Frontal cortex (tissue), 4 donors: ENCODE data around the gene HERC4. TPM values are rescaled to one million over a fixed set of nuclear protein-coding genes. Genes with fewer than 3 reads are reported as not detected.
"Not testable (repeated sequence)": the region's sequence is repeated elsewhere in the genome, so short reads cannot be mapped to it uniquely, and the experiment has no call there.

ENCODE experiments used
- DNase-seq, 2 donors: peaks; one replicate each; pipeline ENCODE4 v3.0.0; 2012; ENCODE audit warnings: low spot score in 2 of 2
- FAIRE-seq: peaks from 2 replicates; lab custom pipeline; 2012; peaks lifted over from hg19 to GRCh38; lab: Jason Lieb, UNC
- small RNA-seq: library from RNA; depleted of rRNA; stranded (forward); fragments of <200 nt; gene quantifications from one replicate; pipeline ENCODE3, GENCODE V24; 2014
- total RNA-seq: library from RNA; depleted of rRNA; stranded (reverse); fragments of >200 nt; gene quantifications from one replicate; pipeline ENCODE4 v1.2.3, GENCODE V29; 2014
- donor health status: control.
- donor health status: control.
- donor health status: control.

Gene HERC4
- total RNA-seq, 1 donor from 2014 or later: 72.6 TPM

DNA sequence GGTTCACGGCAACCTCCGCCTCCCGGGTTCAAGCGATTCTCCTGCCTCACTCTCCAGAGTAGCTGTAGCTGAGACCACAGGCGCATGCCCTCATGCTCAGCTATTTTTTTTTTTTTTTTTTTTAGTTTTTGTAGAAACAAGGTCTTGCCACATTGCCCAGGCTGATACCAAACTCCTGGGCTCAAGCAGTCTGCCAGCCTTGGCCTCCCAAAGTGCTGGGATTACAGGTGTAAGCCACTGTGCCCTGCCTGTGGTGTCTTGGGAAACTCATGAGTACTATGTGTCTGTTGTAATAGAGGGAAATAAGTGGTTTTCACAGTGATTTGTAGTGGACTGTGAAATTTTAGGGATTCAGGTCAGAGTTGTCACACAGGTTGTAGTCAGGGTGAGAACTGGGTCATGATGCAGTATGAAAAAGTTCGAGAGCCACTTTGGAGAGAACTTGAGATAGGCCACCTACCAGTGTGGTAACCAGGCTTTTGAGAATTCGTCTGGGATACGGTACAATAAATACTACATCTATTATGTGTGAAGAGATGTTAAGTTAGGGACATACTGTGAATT is 160.2 kb downstream of the HERC4 start:
- DNase-seq (no peak), FAIRE-seq (no peak)

DNA sequence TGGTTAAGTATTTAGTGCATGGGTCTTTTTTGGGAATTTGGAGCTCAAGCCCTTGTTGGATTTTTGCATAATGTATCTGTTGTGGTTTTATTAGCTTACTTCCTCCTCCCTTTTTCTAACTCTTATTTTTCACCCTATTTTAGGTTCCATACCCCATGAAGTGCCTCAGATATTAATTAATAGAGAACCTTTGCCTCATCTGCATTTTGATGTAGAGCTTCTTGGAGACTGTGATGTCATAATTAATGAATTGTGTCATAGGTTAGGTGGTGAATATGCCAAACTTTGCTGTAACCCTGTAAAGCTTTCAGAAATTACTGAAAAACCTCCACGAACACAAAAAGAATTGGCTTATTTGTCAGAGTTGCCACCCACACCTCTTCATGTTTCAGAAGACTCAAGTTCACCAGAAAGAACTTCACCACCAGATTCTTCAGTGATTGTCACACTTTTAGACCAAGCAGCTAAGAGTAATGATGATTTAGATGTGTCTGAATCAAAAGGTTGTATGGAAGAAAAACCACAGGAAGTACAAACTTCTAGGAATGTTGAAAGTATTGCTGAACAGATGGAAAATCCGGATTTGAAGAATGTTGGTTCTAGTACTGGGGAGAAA is 162.6 kb downstream of the HERC4 start:
- FAIRE-seq (no peak), DNase-seq (no peak)

DNA sequence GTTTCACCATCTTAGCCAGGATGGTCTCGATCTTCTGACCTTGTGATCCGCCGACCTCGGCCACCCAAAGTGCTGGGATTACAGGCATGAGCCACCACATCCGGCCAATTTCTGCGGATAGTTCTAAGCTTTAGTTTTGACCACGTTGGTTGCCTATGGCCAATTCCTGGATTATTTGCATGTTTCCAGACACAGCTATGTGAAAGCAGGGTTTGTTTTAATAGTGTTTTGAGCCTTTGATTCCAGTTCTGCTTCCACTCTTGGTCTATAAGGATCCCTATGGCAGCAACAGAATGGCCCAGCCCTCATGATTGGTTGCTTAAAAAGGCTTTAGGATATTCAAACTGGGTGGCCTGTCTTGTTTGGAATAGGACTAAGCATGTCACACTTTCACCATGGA is 171.5 kb downstream of the HERC4 start:
- no peak for DNase-seq
- no peak for FAIRE-seq

DNA sequence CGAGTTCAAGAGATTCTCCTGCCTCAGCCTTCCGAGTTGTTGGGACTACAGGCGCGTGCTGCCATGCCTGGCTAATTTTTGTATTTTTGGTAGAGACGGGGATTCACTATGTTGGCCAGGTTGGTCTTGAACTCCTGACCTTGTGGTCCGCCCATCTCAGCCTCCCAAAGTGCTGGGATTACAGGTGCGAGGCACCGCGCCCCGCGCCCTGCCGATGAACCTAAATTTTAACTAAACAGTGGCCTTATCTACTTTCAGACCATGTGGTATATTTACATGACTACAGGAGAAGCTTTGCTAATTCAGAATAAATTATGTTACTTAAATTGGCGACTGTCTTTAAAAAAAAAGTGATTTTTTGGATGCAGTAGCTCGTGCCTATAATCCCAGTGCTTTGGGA is 181.4 kb downstream of the HERC4 start:
- no peak for DNase-seq
- FAIRE-seq: no peak

DNA sequence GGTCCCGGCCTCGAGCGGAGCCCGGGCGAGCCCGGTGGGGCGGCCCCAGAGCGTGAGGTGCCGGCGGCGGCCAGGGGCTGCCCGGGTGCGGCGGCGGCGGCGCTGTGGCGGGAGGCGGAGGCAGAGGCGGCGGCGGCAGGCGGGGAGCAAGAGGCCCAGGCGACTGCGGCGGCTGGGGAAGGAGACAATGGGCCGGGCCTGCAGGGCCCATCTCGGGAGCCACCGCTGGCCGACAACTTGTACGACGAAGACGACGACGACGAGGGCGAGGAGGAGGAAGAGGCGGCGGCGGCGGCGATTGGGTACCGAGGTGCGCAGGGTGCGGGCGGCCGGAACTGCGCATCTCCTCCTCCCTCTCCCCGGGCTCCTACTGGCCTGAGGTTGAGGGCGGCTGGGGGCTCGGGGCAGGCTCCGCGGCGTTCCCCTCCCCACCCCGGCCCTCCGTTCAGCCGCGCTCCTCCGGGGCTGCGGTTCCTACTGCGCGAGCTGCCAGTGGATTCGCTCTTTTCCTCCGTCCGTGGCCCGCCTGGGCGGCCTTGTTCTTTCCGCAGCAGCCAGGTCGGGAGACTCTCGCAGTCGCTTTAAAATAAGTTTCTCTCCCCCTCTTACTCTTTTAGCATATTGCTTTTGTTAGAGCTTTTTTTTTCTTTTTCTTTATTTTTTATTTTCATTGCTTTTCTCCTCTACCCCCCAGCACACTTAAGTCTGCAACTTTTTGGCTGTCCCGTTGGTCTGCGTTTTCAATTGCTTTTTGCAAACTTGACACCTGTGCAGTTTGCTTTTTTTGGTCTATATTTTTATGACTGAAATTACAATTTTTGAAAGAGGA is 190.0 kb downstream of the HERC4 start:
- FAIRE-seq (no peak), DNase-seq (peak; percentile 66 to 77)

DNA sequence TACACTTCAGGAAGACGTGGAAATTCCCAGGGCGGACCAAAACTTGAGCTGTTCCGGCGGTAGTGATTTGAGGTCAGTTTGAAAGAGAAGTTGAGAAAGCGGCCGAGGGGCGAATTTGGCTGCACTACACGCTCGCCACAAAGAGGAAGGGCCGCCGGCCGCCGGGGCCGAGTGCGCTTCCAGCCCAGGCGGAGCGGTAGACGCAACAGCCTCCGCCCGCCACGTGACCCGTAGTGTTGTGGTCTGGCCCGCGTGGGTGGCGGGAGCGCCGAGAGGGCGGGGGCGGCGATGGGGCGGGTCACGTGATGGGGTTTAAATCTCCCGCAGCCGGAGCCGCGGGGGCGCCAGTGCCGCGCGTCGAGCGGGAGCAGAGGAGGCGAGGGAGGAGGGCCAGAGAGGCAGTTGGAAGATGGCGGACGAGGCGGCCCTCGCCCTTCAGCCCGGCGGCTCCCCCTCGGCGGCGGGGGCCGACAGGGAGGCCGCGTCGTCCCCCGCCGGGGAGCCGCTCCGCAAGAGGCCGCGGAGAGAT is 190.7 kb downstream of the HERC4 start, which contains the start of gene SIRT1:
SIRT1 (plus strand) TSS at position 344 of the 529 bp plus-strand sequence; CDS start at position 410, 66 bp downstream.
- FAIRE-seq: no peak
- DNase-seq: peak; percentile 95

DNA sequence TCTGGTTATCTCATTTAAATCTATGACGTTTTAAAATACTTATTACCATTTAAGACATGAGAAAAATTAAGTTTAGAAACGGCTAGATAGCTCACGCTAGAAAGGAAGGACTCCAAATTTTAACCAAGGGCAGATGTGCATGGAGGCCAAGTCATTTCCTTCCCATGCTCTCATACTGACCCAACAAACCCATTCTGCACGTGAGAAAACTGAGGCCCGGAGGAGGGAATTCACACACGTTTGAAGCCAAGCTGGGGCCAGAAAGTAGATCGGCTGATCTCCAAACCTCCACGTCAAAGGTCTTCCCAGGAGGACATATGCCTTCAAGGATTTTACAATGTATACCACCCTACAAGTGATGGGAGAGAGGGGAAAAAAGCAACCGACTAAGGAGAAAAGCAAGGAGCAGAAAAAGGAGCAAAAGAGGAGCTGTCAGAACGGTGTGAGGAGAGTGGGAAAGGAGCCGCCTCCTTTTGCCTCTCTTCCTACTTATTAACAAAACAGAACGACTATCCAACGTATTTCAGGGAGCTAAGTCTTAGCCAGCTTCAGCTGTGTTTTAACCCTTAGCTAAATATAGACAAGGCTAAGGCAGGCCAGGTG is 191.3 kb downstream of the HERC4 start:
- DNase-seq (peak; percentile 16 to 20), FAIRE-seq (no peak)

DNA sequence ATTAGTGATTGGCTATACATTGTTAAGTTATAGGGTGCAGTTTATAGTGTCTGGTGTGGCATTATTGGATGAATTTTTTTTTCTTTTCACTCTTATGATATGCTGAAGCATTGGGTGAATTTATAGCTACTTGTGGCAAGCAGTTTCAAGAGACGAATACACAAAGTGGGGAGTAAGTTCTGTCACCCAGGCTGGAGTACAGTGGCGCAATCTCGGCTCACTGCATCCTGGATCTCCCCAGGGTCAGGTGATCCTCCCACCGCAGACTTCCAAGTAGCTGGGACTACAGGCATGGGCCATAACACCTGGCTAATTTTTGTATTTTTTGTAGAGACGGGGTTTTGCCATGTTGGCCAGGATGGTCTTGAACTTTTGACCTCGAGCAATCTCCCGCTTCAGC is 196.9 kb downstream of the HERC4 start:
- DNase-seq (no peak), FAIRE-seq (no peak)

DNA sequence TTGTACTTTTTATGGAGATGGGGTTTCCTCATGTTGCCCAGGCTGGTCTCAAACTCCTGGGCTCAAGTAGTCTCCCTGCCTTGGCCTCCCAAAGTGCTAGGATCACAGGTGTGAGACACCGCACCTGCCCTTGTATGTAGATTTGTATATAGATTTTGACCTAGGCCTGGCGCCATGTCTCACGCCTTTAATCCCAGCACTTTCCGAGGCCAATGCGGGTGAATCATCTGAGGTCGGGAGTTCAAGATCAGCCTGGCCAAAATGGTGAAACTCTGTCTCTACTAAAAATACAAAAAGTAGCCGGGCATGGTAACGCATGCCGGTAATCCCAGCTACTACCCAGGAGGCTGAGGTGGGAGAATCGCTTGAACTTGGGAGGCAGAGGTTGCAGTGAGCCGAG is 197.7 kb downstream of the HERC4 start:
- not testable (repeated sequence) for DNase-seq, FAIRE-seq

DNA sequence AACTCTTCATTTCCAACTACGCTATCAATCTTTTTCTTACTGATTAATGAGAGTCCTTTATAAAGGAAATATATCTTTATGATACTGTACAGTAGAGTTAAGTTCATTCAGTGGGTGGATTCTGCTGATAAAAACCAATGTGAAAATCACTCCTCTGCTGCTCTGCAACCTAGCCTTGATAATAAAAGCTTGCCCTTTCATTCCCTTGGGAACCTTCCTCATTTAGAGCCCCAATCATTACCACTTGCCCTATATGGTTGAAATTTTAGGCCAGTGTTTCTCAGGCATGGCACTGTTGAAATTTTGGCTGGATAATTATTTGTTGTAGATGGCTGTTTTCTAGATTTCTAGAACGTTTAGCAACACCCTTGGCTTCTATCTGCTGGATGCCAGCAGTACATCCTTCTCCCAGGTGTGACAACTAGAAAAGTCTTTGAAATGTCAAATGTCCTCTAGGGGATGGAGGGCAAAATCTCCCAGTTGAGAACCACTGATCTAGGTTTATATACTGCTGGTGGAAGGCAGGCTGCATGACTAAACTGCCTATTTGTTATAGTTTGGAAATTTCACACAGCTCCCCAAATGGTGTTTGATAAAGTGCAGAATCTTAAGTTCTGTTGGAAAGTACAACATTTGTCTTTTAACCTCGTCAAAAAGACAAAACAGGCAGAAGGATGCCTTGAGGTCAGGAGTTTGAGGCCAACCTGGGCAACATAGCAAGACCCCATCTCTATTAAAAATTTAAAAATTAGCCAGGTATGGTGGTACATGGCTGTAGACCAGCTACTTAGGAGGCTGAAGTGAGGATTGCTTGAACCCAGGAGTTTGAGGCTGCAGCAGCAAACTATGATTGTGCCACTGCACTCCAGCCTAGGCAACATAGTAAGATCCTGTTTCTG is 199.5 kb downstream of the HERC4 start:
- DNase-seq (no peak), FAIRE-seq (no peak)

Small RNA genes lying within 50 kb of the gene (small RNA-seq; reads per million reads assigned to genes)
- gene RN7SL220P: not detected

Other genes with a start within 250 kb of the HERC4 start
- gene DNAJC12, start 237.1 kb downstream of the HERC4 start, total RNA-seq: 4.5 TPM
- gene SIRT1, start 190.6 kb downstream of the HERC4 start, total RNA-seq: 45.7 TPM
- gene MYPN, start 34.2 kb upstream of the HERC4 start, total RNA-seq: not detected
- gene ATOH7, start 156.8 kb upstream of the HERC4 start, total RNA-seq: 0.41 TPM